22Rv1 (cell line): ENCODE results near the gene APBB1.

Experiments used
- CTCF ChIP-seq: fragments of 450-650 bp; IDR thresholded peaks from 2 replicates; pipeline ENCODE4 v1.5.1; 2017; ENCODE audit warnings: mild to moderate bottlenecking
- ZFX ChIP-seq: fragments of 450-650 bp; IDR thresholded peaks from 2 replicates; pipeline ENCODE4 v1.6.1; 2017; ENCODE audit warnings: antibody characterized with exemption, borderline replicate concordance

GRCh38 chr11:6403539-6403938 is 15.4 kb downstream of the APBB1 start:
- TF ChIP-seq CTCF (no peak), ZFX (no peak)
